HG03520 (cell line): Measurements from ENCODE around the gene FAM25A.
"Not testable (repeated sequence)": the region's sequence is repeated elsewhere in the genome, so short reads cannot be mapped to it uniquely, and the experiment has no call there.

Experiments used
- ATAC-seq: cut with Tn5 transposase; IDR thresholded peaks from one replicate; pipeline ENCODE4 v1.9.1; 2021; ENCODE audit warnings: mild to moderate bottlenecking, moderate library complexity; ENCODE audit not compliant: unreplicated experiment

FAM25A gene

DNA sequence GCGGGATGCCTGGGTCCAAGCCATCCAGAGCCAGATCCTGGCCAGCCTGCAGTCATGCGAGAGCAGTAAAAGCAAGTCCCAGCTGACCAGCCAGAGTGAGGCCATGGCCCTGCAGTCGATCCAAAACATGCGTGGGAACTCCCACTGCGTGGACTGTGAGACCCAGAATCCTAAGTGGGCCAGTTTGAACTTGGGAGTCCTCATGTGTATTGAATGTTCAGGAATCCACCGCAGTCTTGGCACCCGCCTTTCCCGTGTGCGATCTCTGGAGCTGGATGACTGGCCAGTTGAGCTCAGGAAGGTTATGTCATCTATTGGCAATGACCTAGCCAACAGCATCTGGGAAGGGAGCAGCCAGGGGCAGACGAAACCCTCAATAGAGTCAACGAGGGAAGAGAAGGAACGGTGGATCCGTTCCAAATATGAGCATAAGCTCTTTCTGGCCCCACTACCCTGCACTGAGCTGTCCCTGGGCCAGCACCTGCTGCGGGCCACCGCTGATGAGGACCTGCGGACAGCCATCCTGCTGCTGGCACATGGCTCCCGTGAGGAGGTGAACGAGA lies 10.9 kb upstream of the FAM25A start:
- ATAC-seq: not testable (repeated sequence)

DNA sequence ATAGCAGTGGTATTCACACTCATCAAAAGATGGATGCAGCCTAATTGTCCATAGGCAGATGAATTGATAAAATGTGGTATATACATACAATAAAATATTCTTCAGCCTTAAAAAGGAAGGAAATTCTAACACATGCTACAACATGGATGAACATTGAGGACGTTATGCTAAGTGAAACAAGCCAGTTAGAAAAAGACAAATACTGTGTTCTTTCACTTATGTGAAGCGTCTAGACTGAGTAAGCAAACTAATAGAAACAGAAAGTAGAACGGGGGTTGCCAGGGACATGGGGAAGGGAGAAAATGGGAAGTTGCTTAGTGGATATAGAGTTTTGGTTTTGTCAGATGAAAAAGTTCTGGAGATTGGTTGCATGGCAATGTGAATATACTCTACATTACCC lies 6.6 kb upstream of the FAM25A start:
- ATAC-seq: not testable (repeated sequence)

DNA sequence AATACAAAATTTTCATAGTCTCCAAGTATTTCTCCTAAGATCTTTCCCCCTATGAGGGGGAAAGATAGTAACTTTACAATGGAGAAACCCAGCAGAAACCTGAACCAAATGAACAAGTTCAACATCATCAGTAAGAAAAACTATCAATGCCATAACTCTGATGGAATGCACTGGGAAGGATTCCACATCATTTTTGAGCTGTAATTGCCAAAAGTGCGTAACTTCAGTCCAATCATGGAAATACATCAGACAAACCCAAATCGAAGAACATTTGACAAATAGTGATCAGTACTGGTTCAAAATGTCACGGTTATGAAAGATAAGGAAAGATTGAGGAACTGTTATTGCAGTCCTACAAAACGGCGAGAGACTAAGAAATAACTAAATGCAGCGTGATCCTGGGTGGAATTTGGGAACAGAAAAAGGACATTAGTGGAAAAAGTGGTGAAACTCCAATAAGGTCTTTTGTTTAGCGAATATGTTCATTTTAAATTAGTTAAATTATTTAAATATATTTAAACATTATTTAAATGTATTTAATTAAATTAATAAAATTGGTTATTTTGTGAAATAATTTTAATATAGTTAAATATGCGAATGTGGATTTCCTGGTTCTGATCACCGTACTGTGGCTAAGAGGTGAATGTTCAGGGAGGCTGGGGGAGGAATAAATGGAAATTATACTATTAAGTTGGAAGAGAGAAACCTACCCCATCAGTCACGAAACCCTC lies 4.9 kb upstream of the FAM25A start:
- not testable (repeated sequence) for ATAC-seq

DNA sequence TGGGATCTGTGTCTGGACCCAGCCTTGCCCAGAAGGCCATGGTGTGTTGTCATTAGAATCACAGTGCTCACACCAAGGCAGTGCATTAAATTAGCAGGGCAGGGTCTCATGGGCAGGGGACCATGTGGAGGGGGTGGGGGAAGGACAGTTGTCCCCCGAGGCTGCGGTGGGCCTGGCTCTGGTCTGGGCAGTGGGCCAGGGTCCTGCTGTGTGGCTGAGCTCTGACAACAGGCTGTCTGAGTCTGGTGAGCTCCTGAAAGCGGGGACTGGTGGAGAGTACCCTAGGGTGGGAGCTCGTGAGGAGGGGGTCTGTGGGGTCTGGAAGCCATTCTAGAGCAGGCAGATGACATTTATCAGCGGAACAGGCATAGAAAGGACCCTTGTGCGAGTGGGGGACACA lies 2.0 kb upstream of the FAM25A start:
- ATAC-seq: not testable (repeated sequence)

DNA sequence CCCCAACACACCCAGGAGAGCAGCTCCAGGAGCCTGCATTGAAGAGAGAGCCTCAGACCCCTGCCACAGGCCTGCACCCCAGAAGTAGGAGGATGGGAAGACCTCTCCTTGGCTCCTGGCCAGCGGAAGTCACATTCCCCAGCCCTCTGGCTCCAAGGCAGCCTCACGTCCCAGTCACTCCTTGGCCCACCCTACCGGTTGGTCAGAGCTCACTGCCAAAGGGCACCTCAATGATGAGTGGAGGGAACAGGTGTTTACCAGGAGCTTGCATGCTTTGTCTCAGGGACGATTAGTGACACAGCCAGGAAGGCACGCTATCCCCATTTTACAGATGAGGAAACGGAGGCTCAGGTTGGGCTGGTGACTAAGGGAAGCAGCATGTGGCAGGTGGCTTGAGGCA lies 1.0 kb upstream of the FAM25A start:
- not testable (repeated sequence) for ATAC-seq

DNA sequence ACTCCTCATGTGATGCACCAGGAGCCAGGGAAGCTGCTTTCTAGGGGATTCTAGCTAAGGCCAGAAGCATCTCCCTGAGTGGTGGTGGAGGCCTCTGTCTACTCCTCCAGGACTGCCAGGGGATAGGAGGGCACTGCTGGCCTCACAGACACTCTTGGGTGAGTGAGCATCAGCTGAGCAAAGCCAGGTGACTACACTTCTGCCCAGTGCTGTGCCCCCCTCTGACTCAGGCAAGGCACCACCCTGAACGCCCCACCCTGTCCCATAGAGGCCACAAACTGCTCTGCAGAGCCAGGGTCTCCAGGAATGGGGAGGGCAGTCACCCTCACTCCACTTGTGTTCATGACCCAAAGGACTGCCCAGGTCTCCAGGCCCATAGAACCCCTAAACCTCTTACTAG lies 590 bp upstream of the FAM25A start:
- not testable (repeated sequence) for ATAC-seq

DNA sequence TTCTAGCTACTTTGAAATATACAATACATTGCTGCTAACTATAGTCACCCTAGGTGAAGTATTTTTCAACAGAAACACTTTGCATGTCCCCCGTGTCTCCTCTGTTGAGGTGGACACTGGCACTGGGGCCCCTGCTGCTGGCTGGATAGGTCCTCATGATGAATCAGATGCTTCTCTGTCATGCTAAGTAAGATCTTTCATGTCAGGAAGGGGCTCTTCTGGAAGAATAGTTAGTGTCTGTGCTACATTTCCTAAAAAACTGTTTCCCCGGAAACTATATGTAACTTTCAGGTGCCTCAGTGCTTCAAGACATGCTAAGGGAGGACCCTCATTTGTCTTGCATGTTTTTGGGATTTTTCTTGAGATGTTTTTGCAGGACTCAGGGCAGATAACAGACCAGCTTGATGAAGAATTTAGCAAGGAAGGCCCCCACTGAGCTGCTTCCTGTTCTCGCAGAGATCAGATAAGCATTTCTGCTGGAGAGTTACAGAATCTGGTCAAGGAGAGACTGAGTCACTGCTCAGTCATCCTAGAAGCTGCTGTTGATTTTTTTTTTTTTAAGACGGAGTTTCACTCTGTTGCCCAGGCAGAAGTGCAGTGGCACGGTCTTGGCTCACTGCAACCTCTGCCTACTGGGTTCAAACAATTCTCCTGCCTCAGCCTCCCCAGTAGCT lies 5.3 kb downstream of the FAM25A start:
- ATAC-seq: not testable (repeated sequence)

DNA sequence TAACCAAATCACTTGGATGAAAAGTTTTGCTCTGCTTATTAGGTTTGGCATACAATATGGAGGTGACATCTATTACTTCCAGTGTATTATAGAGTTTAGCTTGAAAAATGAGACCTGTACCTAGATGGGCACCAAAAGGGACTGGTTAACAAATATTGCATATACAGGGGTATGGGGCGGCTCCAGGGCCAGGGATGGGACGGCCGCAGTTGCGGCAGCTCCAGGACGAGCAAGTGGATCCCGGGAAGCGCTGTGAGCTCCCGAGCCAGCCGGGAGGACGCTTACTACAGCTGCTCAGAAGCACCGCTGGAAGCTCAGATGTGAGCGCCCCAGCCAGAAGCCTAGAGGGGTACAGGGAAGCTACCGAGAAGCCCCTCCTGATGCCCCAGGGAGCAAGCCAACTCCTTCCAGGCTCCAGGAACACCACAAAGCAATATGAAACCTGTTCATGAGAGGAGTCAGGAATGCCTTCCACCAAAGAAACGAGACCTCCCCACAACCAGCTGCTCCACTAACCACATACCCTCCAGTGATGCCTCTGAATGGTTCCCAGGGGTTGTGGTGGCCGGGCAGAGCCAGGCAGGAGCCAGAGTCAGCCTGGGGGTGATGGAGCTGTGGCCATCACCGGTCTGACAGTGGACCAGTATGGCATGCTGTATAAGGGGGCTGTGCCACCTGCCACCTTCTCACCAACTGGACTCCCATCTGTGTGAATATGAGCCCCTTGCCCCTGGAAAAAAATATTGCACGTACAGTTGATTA lies 6.8 kb downstream of the FAM25A start:
- ATAC-seq: not testable (repeated sequence)

DNA sequence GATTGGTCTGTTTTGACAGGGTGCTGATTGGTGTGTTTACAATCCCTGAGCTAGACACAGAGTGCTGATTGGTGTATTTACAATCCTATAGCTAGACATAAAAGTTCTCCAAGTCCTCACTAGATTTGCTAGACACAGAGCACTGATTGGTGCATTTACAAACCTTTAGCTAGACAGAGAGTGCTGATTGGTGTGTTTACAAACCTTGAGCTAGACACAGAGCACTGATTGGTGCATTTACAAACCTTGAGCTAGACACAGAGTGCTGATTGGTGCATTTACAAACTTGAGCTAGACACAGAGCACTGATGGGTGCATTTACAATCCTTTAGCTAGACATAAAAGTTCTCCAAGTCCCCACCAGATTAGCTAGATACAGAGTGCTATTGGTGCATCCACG lies 10.3 kb downstream of the FAM25A start:
- ATAC-seq: not testable (repeated sequence)

DNA sequence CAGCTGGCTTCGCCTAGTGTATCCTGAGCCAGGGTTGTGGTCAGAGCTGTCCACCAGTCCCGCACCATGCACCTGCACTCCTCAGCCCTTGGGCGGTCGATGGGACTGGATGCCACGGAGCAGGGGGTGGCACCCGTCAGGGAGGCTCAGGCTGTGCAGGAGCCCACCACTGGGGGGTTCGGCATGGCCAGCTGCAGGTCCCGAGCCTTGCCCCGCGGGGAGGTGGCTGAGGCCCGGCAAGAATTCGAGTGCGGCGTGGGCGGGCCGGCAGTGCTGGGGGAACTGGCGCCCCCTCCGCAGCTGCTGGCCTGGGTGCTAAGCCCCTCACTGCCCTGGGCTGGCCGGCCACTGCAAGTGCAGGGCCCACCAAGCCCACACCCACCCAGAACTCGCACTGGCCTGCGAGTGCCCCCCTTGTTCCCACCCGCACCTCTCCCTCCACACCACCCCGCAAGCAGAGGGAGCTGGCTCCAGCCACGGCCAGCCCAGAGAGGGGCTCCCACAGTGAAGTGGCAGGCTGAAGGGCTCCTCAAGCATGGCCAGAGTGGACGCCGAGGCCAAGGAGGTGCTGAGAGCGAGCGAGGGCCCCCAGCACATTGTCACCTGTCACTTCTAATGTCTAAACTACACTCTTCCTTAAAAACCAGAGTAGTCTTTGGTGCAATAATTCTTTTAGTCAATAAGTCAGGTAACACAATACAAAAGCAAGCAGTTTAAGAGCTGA lies 11.0 kb downstream of the FAM25A start:
- no peak for ATAC-seq

DNA sequence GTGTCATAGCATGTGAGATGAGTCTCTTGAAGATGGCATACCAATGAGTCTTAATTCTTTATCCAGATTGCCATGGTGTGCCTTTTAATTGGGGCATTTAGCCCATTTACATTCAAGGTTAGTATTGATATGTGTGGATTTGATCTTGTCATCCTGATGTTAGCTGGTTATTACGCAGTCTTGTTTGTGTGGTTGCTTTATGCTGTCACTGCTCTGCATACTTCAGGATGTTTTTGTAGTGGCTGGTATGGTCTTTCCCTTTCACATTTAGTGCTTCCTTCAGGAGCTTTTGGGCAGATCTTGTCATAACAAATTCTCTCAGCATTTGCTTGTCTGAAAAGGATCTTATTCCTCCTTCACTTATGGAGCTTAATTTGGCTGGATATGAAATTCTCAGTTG lies 16.5 kb downstream of the FAM25A start:
- ATAC-seq: no peak

DNA sequence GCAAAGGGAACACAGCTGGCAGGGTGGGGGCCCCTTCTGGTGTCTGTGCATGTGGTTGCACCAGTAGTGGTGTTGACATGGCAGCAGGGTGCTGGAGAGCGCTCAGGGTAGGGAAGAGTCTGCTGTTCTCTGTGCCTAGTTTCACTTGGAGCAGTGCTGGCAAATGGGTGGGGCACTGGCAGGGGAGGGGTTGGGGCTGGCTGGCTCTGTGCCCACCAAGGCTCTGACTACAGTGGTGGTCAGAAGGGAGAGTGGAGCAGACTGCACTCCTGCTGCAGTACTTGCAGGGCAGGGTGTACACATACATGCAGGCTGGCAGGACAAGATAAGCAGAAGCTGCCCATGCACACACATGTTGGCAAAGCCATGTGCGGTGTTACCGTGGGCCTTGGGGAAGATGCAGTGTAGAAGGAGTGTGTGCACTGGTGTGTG lies 18.2 kb downstream of the FAM25A start:
- no peak for ATAC-seq

DNA sequence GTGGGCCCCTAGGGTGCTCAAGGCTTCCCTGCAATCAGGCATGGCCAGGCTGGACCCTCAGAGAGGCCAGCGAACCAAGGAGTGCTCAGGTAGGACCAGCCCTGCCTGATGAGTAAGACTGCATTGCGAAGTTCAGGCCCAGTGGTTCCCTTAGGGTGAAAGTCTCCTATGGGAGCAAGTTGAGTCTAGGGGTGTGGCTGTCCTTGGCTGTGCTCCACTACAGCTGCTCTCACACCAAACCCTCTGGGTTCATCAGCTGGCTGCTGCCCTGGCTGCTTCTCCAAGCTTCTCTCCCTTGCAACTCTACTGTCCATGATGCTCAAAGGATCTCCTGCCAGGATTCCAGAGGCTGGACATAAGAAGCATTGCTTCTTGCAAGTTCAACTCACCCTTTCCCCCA lies 18.7 kb downstream of the FAM25A start:
- no peak for ATAC-seq

DNA sequence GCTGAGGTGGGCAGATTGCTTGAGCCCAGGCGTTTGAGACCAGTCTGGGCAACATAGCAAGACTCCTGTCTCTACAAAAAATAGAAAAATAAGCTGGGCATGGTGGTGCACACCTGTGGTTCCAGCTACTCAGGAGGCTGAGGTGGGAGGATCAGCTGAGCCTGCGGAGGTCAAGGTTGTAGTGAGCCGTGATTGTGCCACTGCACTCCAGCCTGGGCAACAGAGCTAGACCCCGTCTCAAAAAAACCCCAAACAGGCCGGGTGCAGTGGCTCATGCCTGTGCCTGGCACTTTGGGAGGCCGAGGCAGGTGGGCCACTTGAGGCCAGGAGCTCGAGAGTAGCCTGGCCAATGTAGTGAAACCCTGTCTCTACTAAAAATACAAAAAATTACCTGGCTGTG lies 23.5 kb downstream of the FAM25A start:
- not testable (repeated sequence) for ATAC-seq

DNA sequence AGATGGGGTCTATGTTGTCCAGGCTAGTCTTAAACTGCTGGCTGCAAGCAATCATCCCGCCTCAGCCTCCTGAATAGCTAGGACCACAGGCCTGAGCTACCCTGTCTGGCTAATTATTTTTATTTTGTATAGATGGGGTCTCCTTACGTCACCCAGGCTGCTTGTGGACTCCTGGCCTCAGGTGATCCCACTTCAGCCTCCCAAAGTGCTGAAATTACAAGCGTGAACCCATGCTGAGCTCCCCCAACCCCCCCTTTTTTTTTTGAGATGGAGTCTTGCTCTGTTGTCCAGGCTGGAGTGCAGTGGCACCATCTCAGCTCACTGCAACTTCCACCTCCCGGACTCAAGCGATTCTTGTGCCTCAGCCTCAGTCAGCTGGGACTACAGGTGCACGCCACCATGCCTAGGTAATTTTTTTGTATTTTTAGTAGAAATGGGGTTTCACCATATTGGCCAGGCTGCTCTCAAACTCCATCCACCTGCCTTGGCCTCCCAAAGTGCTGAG lies 25.4 kb downstream of the FAM25A start:
- no peak for ATAC-seq

DNA sequence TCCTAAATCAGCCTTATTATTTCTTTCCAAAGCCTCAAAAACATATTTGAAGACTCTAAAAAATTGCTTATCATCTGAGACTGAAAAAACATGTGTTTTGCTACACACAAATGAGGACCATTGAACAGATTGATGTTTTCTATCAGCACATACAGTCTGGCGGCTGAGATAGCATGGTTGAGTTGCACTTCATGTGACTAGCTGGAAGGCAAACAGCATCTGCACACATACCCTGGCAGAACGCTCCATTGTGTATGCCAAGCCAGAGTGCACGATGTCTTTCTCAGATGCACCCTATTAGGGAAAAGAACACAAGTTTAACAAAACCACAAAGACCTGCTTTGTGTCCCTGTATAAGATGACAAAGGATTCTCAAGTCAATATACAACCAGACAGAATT lies 33.0 kb downstream of the FAM25A start:
- no peak for ATAC-seq

DNA sequence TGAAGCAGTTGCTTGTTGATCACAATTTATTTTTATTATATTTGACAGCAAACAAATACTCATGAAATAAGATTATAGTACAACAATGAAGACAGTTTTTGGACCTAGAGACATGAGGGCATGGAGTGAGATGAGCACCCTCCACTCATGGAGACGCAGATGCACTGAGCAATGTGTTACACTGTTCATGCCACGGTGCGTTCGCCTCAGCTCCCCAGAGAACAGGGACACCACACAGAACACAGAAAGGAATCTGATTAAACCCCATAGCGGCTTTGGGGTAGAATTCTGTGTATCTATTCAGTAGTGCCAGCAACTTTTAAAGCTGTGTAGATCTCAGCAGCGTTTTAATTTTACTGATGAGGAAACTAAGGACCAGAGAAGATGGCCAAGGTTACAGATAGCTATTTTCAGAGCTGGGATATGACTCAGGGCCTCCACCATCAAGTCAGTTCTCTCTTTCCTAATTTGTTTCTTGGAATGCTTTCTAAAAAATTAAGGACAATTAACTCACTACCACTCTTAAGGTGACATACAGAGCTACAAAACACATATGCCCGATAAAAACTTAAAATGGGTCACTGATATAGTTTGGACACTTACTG lies 33.6 kb downstream of the FAM25A start:
- ATAC-seq: no peak

DNA sequence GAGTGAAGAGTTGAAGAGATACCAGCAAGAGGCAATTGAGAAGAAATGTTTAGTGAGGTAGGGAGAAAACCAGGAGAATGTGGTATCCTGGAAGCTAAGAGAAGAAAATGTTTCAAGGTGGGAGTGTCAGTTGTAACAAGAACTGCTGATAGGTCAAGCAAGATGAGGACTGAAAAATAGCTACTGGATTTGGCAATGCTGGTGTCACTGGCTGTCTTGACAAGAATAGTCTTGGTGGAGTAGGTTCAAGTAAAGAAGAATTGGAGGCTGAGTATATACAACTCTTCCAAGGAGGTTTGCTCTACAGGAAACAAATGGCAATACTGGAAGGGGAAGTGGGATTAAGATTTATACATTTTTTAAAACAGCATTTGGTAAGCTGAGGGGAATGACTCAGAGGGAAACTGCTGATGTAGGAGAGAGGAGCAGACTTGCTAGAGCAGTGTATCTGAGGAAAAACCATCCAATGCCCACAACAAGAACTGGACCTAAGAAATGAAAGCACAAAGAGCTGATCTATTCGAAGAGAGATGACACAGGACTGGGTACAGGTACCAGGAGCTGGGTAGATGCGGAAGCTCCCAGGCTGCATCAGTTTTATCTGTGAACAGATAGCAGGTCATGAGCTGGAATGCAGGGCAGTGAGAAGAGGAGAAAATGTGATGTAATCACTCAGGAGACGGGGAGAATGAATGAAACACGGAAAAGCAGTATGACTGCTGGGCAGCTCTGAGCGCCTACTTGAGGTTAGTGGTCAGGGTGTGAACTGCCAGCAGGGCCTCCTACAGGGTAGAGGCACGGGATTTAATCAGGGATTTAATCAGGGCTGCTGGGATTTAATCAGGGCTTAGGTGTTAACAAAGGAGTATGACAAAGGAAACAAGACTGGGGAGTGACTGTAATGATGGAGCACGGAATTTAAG lies 34.5 kb downstream of the FAM25A start:
- ATAC-seq: no peak

DNA sequence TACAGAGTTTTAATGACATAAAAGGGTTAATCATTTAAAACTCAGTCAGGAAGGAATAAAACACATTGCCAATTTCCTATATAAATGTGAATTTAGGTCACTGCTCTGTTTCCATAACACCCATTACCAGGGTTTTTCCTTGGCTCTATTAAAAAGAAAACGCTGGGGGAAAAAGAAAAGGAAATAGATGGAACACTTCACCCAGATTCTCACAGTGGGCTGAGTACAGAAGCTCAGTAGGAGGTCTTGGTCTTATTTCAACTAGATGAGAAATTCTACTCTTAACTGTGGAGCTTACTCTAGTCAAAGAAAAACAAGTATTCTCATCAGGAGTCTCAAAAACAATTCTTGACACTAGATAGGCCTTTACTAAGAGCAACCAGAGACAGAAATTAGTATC lies 38.1 kb downstream of the FAM25A start:
- ATAC-seq: no peak
